IPS DF 19.7 (cell line): ENCODE measurements around the gene PATE2.

Experiments used
- DNase-seq: peaks from one replicate; pipeline ENCODE4 v3.0.0-alpha.2; 2013; ENCODE audit warnings: low read depth, low spot score

The PATE2 gene

DNA sequence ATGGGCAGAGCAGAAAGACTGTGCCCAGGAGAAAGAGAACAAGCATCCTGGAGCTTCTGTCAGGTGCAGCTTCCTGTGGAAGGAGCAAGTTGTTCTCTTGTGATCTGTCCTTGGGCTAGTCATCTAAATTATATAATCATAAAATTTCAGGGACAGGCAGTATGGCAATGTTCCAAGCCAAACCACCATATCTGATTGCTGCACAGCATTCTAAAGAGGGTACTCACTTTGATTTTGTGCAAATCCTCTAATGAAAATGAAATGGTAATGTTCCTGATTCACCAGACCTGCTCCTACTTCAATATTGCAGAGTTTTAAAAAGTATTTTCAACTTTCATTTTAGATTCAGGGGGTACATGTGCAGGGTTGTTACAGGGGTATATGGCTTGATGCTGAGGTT, at the start of gene PATE2:
PATE2 (minus strand) TSS at position 101 of the 400 bp plus-strand sequence; CDS start at position 46, 55 bp downstream.
- no peak for DNase-seq

DNA sequence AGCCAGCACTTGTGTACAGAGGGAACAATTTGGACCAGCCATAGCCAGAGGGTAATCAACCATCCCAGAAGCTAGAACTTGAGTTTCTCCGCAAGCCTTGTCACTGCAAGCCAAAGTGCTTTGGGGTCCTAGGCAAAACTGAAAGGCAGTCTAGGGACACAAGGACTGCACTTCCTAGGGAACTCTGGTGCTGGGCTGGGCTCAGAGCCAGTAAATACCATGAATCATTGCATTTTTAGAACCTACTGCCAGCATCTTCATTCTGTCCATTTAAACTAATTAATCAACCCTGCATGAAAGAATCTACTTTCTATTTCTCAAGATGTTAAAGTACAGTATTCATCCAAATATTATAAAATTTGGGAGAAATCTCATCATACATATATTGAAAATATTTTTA, 29.3 kb upstream of the PATE2 start:
- DNase-seq: no peak

DNA sequence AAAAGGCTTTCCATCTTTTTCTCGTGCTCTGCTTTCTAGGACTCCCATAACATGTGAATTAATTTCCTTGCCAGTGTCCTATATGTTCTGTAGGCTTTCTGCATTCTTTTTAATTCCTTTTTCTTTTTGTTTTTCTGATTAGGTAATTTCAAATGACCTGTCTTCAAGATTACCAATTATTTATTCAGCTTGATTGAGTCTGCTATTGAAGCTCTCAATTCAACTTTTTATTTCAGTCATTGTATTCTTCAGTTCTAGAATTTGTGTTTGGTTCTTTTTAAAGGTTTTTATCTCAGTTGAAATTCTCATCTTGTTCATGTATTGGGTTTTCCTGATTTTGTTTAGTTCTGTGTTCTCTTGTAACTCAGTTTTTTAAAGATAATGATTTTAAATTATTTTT, 23.8 kb upstream of the PATE2 start:
- no peak for DNase-seq

DNA sequence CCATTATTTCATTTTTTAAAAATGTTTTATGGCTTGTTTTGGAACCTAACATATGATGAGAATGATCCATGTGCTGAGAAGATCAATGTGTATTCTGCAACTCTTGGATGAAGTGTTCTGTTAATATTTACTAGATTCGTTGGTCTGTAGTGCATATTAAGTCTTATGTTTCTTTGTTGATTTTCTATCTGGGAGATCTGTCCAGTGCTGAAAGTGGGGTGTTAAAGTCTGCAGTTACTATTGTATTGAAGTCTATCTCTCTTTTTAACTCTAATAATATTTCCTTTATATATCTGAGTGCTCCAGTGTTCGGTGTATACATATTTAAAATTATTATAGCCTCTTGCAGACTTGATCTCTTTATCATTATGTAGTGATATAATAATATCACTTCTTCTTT, 21.2 kb upstream of the PATE2 start:
- no peak for DNase-seq

DNA sequence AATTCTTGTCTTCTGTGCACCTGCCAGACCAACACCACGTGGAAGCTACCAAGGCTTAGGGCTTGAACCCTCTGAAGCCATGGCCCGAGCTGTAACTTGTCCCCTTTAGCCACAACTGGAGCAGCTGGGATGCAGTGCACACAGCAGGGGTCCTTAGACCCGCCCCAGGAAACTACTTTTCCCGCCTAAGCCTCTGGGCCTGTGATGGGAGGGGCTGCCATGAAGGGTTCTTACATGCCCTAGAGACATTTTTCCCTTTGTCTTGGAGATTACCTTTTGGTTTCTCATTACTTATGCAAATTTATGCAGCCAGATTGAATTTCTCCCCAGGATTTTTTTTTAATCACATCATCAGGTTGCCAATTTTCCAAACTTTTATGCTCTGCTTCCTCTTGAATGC, 19.0 kb upstream of the PATE2 start:
- peak; percentile 48 for DNase-seq

DNA sequence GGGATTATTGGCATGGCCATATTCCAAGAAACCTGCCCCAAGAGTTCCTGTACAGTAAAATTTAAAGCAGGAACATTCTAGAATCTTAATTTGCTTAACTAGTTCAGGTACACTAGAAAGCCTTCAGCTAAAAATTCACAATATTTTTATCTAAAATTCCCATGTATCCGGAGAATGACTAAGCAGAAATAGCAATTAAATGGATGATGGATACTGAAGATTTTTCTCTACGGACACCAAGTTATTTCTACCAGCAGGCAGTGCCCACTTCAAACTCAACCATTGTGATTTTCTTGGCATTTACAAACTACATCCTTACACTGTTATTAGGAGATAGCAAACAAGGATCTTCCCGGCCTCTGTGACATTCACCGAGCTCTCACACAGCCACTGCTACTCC, 12.2 kb upstream of the PATE2 start:
- no peak for DNase-seq

DNA sequence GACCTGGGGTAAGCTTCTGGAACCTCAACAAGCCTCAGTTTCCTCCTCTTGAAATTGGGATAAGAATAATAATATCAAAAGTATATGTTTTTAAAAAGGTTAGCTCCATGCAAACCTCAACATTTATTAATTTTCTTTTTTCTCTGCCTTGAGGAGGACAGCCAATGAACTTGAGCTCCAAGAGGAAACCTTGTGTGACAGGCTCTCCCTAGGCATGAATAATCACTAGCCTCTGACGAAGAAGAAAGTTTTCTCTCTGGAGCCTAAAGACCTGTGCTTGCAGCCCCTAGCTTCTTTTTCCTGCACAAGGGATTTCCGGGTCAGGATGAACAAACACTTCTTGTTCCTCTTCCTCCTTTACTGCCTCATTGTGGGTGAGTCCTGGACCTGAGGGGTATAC, 9.2 kb upstream of the PATE2 start, which contains the start of gene PATE3:
PATE3 (plus strand) TSS at position 301 of the 400 bp plus-strand sequence; CDS start at position 326, 25 bp downstream.
- no peak for DNase-seq

DNA sequence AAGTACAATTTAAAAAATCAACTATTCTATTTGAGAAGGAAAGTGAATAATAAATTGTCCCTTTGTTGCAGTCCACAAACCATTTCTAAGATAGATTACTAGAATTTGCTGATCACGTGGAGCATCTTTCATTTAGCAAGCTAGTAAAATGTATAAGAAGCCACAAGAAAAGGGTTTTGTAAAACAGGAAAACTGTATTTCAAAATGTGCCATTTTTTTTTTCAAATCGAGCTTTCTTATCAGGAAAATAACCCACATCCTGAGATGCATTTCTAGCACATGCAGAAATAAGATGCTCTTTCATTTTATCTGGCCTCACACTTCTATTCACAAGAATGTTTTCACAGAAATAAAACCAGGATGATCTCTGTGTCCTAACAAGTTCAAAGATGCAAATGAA, 6.0 kb upstream of the PATE2 start:
- DNase-seq: no peak

DNA sequence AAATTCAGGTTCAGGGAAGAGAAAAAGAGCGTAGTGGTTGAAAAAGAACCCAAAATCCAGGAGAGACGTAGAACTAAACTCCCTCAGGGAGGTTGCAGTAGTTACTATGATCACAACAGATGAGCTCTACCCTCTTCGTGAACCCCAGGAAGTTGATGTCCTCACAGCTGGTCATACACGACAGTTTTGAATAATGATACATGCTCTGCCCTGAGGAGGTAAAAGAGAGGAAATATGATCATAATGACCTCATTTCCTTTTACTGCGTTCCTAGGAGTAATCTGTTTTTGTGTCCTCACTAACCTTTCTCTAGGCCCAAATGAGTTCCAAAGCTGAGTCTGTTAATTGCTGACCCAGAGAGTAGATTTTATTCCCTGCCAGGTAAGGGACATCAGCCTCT, 1.3 kb downstream of the PATE2 start:
- DNase-seq: no peak

DNA sequence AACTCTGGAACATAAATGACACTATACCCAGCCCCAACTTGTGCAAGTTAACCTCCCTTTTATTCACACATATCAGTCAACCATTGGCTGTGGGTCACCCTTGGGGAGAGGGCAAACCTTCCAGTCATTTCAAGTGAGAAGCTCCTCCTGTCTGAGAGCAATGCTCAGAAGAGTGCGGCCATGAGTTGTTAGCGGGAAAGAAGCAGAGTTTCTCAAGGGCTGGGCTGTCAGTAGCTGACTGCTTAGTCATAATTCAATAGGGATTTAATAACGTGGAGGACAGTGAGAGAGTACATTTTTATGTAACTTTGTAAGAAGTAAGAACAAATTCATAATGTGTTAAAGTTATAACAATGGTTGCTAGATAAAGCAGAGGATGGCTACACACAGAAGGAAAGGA, 5.1 kb downstream of the PATE2 start:
- DNase-seq: no peak

DNA sequence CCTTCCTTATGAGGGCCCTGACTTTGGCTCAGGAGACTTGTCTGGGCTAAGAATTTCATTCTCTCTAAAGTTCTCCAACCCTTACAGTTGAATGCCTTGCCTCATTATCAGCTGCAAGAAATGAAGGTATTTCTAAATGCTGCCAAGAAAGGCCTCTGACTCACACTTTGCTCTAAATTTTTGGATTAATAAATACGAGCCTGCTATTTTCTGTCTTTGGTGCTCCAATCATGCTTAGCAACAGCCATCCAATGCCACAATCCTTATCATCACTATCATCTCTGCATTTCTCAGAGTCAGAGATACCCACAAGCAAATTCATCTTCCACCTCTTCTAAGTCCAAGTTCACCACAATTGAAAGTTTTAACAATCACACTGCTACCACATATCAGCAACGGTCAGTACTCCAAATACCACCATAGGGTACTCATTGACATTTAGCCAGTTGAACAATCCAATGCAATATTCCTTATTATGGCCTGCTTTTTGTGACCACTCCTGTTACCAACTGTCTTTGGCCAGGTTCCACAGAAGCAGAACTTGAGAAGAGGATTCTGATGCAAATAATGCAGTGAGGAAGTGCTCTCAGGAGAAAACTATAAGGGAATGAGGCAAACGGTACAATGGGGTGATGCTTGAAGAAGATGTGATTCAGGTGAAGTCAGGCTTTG, 5.7 kb downstream of the PATE2 start:
- DNase-seq: no peak

DNA sequence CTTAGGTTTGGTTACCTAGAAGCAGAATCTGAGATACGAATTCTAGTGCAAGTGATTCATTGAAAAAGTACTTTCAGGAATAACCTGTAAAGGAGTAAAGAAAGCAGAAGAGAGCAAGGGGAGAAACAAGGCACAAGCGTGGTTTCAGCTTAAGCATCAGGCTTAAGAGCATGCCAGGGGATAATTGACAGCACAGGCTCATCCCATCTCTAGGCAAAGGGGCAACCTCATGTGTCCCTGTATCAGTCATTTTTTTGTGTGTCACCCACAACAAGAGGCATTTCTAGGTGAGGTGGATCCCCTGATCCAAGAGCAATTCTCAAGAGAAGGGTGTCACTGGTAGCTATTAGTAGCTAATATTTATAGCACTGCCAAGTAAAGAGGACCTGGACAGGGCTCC, 8.0 kb downstream of the PATE2 start:
- DNase-seq: no peak

DNA sequence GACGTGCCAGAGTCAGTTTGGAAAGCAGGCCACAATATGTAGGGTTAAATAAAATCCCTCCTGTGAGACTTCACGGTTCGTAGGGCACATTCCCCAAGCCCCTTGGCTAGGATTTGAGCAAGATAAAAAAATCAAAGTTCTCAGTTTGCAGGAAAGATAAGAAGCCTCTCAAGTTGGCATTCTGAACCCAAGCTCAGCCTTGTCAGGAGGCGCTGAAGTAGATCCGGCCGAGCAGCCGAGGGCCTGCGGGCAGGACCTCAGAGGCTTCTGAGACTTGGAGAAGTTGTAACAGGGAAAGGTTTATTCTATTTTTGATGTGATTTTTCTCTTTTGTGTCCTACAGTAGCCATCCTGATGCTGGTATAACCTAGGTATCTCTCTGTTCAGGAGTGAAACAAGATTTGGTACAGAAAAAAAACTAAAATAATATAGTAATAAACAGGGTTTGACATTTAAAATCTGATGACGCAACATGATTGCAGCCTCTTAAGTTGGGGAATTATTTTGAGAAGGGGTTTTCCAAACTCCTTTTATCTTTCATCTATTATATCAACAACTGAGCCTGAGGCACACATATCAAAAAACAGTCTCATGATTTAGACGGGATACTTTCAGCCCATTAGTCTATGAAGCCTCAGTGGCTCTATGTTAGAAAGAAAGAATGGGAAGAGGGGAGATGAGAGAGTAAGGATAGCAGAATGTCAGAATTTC, 10.1 kb downstream of the PATE2 start:
- no peak for DNase-seq

DNA sequence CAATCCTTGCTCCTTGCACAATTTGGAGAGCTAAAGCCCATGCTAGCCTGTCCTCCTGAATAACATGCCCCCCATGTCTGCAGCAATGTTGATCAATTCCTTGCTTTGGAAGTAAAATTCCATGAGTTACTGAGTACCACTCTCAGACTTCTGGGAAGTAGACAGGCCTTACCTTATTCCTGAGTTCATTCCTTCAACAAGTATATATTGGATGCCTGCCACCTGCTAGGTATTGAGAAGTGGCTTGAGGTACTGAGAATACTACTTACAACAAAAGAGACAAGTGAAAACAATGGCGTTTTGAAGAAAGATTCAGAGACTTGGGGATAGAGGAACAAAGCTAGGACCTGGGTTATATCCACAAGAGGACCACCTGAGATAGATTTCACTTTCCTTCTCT, 12.4 kb downstream of the PATE2 start:
- no peak for DNase-seq

DNA sequence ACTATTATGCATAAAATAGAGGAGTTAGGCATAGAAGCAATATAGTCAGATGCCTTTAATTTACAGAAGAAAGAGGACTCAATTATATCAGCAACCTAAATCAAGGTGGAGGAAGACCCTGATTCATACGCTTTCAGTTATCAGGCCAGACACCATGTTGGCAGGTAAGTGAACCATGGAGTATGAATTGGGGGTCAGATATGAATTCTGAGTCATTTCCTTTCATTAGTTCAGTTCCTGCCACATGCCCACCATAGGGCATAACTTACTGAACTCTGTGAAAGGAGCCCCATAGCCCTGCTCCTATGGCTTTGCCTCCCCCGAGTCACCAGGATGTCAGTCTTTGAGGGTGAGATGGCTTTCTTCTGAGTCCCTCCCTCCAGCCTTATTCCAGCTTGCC, 15.1 kb downstream of the PATE2 start:
- DNase-seq: no peak

DNA sequence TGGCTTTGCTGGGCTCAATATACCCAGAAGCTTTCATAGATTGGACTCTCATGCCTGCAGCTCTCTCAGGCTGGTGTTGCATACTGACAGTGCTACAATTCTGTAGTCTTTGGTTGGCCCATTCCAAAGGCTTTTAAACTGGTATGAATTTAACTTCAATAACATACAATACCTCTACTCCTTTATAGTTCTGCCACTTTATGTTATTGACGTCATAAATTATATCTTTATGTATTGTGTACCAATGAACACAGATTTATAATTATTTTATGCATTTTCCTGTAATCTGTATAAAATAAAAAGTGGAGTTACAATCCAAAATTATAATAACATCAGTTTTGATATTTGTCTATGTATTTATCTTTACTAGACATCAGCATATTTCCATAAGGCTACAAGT, 16.2 kb downstream of the PATE2 start:
- no peak for DNase-seq

DNA sequence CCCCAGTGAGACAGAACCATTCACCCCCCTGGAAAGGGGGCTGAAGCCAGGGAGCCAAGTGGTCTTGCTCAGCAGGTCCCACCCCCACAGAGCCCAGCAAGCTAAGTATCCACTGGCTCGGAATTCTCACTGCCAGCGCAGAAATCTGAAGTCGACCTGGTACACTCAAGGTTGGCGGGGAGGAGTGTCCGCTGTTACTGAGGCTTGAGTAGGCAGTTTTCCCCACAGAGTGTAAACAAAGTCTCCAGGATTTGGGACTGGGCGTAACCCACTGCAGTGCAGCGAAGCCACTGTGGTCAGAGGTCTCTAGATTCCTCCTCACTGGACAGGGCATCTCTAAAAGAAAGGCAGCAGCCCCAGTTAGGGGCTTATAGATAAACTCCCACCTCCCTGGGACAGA, 22.6 kb downstream of the PATE2 start:
- no peak for DNase-seq

DNA sequence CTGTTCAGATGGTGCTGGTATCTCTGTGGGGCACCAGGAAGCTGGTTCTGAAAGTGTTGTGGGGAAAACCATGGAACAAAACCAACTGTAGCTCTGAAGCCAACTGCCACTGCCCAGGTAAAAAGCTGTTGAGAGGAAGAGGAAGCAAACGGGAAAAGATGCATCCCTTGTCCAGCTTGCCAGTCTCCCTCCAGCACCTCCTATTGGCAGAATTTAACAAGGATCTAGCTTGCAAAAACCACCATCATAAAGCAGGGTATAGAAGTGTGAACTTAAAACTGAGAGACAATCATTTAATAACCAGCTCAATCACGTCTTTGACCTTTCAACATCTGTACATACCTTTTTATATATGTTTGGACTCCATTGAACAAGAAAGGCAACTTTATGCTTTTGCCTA, 28.0 kb downstream of the PATE2 start:
- DNase-seq: no peak

DNA sequence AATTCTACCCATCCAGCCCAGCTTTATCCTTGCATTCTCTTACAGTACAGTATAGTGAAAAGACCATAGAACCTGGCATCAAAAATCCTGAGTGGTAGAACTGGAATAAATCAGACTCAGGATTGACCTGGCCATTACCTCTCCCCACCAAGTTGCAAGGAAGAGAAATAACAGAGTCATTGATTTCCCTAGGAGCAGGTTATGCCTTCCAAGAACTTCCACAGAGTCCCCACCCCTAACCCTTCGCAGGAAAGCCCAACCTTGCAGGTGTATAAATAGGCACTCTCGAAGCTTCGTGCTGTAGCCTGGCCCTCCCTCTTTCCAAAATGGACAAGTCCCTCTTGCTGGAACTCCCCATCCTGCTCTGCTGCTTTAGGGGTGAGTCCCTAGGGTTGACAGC, 32.6 kb downstream of the PATE2 start, which contains the start of gene PATE1:
PATE1 (plus strand) TSS at position 301 of the 400 bp plus-strand sequence; CDS start at position 327, 26 bp downstream.
- no peak for DNase-seq

DNA sequence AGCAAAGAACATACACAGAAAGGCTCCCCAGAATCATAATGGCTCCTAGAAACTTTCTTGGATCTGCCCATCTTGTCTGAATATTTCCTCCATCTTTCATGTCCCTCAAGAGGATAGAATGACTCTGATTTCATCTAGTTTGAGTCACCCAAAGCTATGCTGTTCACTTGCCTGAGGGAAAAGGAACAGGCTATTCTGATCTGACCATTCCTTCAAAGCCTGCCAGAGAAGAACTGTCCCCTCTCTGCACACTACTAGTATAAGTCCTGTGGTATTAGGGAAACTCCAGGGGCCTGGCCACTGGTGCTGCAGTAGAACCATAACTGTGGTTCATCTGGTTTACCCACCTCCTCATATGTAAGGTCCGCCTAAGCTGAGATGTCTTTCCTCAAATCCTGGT, 34.9 kb downstream of the PATE2 start:
- DNase-seq: no peak

DNA sequence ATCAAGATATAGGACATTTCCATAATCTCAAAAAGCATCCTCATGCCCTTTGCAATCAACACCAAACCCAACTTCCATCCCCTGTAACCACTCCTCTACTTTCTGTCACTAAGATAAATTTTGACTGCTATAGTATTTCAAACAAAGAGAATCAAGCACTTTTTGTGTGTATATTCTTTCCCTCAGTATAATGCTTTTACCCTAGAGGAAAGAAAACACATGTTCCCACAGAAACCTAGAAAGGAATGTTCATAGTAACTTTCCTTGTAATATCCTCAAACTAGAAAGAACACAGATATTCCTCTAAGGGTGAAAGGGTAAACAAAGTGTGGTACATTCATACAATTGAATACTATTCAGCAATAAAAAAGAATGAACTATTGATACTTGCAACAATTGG, 38.0 kb downstream of the PATE2 start:
- no peak for DNase-seq

DNA sequence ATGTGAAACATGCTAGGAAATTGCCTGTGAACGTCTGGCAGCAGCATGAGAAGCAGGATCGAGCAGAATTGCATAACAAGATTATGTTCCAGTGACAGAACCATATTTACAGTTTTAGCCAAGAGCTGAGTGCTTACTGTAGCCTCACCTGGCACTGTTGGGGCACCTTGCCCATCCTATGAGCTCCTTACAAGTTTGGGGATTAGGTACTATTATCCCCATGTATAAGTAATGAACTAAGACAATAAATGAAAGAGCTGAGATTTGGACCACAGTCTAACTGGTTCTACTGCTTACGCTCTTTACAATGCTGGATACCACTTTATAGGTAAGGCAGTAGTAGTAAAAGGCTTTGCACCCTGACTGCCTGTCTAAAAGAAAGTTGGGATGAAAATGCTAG, 49.7 kb downstream of the PATE2 start:
- DNase-seq: no peak
